Measurements from ENCODE around the gene CELSR1.
"Not testable (repeated sequence)": the region's sequence is repeated elsewhere in the genome, so short reads cannot be mapped to it uniquely, and the experiment has no call there.

CELSR1 gene

DNA sequence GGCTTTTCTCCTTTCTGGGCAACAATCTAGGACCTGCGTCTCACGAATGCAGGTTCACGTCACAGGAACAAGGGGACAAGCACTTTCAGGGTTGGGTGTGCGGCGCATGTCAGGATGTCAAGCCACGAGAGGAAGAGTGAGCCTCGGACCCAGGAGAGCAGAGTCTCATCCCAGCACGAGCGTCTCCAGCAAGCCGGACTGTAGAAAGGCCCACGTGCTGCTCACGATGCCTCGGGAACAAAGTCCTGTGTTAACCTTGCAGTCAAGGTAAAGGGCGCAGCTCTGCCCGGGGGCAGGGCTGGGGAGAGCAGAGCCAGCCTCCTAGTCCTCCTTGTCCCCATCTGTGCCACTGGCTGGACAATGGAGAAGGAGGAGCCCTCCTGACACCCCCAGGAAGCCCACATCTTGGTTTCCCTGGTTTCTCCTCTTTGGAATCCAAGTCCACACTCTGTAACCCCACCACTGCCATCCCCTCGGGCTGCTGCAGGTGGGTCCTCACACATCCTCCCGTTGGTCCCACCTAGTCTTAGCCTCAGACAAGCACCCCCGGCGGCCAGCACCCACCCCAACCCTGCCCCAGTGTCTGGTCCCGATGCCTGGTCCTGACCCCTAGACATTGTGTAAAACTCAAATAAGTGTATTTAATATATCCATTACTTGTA is 63.4 kb downstream of the CELSR1 start:
- Histone ChIP-seq H3K9me3 (ENCODE audit: control insufficient read depth, insufficient read depth, low read length) (no peaks in the 10 kb centered on the region), H3K4me3 (ENCODE audit: low read depth, low read length) (no peak overlapping the region), H3K9ac (ENCODE audit: low read depth, low read length) (no peak overlapping the region), H3K36me3 (ENCODE audit: control insufficient read depth, insufficient read depth, low read length) (no peaks in the 10 kb centered on the region), H3K4me1 (ENCODE audit: control insufficient read depth, insufficient read depth, low read length) (no peaks in the 10 kb centered on the region), H3K27me3 (ENCODE audit: control insufficient read depth, insufficient read depth, low read length) (no peaks in the 10 kb centered on the region), H3K27ac (ENCODE audit: low read depth, low read length) (no peak overlapping the region)

DNA sequence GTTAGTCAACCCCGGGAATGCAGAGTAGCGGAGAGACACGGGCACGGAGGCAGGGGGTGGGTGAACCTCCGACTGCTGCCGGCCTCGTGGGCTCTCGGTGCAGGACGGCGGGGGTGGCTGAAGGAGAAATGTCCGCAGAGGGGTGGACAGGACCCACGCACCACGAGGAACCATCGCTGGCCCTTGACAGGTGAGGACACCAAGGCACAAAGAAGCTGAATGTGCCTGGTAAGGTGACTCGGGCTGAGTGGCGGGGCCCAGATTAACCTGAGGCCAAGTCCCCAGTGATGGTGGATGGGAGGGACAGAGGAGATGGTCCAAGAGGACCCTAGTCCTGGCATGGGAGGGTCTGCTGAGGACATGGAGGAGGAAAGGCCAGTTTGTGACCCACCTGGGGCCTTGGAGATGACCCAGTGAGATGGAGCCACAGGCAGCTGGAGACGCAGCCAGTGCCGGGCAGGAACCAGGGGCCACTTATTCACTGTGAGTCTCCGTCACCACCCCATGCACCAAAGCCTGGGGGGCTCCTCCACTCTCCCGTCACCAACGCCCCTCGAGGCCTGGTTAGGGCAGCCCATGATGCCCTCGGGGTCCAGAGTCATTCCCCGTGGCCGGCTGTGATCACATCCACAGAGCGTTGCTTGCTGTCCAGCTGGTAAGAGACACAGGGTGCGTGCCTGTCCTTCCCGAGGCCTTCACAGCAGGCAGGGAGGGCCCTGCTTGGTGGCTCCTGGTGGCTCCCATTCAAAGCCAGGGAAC is 64.2 kb downstream of the CELSR1 start:
- H3K9ac ChIP-seq (ENCODE audit: low read depth, low read length) = no peak overlapping the region
- H3K4me3 ChIP-seq (ENCODE audit: low read depth, low read length) = no peak overlapping the region
- no peaks in the 10 kb centered on the region for H3K9me3 ChIP-seq (ENCODE audit: control insufficient read depth, insufficient read depth, low read length)
- no peaks in the 10 kb centered on the region for H3K4me1 ChIP-seq (ENCODE audit: control insufficient read depth, insufficient read depth, low read length)
- H3K36me3 ChIP-seq (ENCODE audit: control insufficient read depth, insufficient read depth, low read length) = no peaks in the 10 kb centered on the region
- H3K27me3 ChIP-seq (ENCODE audit: control insufficient read depth, insufficient read depth, low read length) = no peaks in the 10 kb centered on the region
- no peak overlapping the region for H3K27ac ChIP-seq (ENCODE audit: low read depth, low read length)

DNA sequence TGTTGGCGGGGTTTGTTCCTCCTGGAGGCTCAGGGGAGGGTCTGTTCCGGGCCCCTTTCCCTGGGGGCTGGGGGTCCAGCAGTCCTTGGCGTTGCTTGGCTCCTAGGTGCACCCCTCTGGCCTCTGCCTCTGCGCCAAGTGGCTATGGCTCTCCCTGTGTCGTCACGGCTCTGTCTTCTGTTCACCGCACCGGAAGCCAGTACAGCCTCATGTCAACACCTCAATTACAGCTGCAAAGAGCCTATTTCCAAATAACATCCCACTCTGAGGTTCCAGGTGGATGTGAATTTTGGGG is 64.8 kb downstream of the CELSR1 start:
- no peaks in the 10 kb centered on the region for H3K9me3 ChIP-seq (ENCODE audit: control insufficient read depth, insufficient read depth, low read length)
- H3K27me3 ChIP-seq (ENCODE audit: control insufficient read depth, insufficient read depth, low read length) = no peaks in the 10 kb centered on the region
- no peak overlapping the region for H3K27ac ChIP-seq (ENCODE audit: low read depth, low read length)
- H3K4me3 ChIP-seq (ENCODE audit: low read depth, low read length) = no peak overlapping the region
- no peaks in the 10 kb centered on the region for H3K36me3 ChIP-seq (ENCODE audit: control insufficient read depth, insufficient read depth, low read length)
- no peak overlapping the region for H3K9ac ChIP-seq (ENCODE audit: low read depth, low read length)
- H3K4me1 ChIP-seq (ENCODE audit: control insufficient read depth, insufficient read depth, low read length) = no peaks in the 10 kb centered on the region

DNA sequence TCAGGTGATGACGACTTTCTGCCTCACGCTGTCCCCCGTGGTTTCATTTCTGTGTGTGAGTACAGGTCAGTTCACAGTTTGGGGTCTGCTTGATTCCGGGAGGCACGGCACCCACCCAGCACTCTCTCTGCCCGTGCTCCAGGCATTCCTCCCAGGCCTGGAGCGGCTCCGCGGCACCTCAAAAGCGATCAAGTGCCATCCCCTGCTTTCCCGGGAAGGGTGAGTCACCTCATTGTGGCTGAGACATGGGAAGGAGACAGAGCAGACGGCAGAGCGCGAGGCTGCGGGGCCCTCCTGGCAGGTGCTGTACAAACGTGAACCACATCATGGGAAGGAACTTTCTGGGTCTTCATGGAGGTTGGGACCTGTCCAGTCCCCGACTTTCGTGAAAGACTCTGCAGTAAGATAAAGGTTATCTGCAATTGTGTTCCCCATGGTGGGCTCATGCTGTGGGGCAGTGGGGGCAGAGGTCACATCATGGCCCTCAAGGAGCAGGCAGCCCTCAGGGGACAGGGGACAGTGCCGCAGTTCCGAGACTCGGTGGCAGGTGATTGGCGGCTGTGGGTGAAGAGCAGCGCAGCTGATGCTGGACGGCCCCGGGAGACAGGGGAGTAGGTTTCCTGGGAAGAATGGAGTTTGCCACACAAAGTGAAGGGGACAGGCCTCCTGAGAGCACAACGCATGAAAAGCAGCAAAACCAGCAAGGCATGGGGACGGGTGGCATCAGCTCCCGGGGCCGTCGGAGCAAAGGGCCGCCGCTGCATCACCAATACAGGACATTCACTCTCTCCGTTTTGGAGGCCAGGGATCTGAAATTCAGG is 65.3 kb downstream of the CELSR1 start:
- Histone ChIP-seq H3K4me3 (ENCODE audit: low read depth, low read length) (no peak overlapping the region), H3K4me1 (ENCODE audit: control insufficient read depth, insufficient read depth, low read length) (no peaks in the 10 kb centered on the region), H3K36me3 (ENCODE audit: control insufficient read depth, insufficient read depth, low read length) (no peaks in the 10 kb centered on the region), H3K27ac (ENCODE audit: low read depth, low read length) (no peak overlapping the region), H3K27me3 (ENCODE audit: control insufficient read depth, insufficient read depth, low read length) (no peaks in the 10 kb centered on the region), H3K9ac (ENCODE audit: low read depth, low read length) (no peak overlapping the region), H3K9me3 (ENCODE audit: control insufficient read depth, insufficient read depth, low read length) (no peaks in the 10 kb centered on the region)

DNA sequence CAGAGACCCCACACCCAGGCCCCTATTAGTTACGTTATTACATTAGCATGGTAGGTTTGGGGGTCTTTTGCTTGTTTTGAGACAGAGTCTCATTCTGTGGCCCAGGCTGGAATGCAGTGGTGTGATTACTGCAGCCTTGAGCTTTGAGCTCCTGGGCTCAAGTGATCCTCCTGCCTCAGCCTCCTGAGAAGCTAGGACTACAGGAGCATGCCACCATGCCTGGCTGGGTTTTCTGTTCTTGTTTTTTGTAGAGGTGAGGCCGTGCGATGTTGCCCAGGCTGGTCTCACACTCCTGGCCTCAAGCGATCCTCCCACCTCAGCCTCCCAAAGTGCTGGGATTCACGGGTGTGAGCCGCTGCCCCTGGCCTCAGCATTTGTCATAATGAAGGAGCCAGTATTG is 66.1 kb downstream of the CELSR1 start:
- H3K27me3 ChIP-seq (ENCODE audit: control insufficient read depth, insufficient read depth, low read length); H3K4me3 ChIP-seq (ENCODE audit: low read depth, low read length); H3K27ac ChIP-seq (ENCODE audit: low read depth, low read length); H3K36me3 ChIP-seq (ENCODE audit: control insufficient read depth, insufficient read depth, low read length); H3K9ac ChIP-seq (ENCODE audit: low read depth, low read length); H3K9me3 ChIP-seq (ENCODE audit: control insufficient read depth, insufficient read depth, low read length); H3K4me1 ChIP-seq (ENCODE audit: control insufficient read depth, insufficient read depth, low read length): not testable (repeated sequence)

DNA sequence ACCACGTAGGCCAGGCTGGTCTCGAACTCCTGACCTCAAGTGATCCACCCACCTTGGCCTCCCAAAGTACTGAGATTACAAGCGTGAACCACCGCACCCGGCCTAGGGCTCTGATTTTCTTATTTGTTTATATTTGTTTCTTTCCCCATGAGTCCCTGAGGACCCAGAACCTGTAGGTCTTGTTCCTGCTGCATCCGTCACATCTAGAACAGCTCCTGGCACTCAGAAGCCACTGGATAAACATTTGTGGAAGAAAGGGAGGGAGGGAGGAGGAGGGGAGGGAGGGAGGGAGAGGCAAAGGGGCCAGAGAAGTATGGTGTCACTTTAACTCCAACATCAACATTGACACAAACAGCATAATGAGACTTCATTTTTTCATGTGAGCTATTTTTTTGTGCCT is 67.7 kb downstream of the CELSR1 start:
- Histone ChIP-seq H3K4me1 (ENCODE audit: control insufficient read depth, insufficient read depth, low read length) (no peaks in the 10 kb centered on the region), H3K36me3 (ENCODE audit: control insufficient read depth, insufficient read depth, low read length) (no peaks in the 10 kb centered on the region), H3K9ac (ENCODE audit: low read depth, low read length) (no peak overlapping the region), H3K27me3 (ENCODE audit: control insufficient read depth, insufficient read depth, low read length) (no peaks in the 10 kb centered on the region), H3K27ac (ENCODE audit: low read depth, low read length) (no peak overlapping the region), H3K4me3 (ENCODE audit: low read depth, low read length) (no peak overlapping the region), H3K9me3 (ENCODE audit: control insufficient read depth, insufficient read depth, low read length) (no peaks in the 10 kb centered on the region)

DNA sequence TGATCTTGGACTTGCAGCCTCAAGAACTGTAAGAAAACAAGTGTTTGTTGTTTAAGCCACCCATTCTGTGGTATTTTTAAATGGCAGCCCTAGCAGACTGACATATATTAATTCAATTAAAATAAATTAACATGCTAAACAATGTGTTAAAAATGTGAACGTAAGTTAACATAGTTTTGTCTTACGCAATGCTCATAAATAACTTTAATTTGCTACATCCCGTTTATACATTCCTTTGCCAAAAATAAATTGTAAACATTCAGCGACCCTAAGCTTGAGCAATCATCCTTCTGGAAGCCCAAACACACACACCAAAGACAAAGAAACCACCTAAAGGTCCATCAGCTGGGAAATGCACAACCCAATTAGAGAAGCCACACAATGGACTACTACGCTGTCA is 70.4 kb downstream of the CELSR1 start:
- Histone ChIP-seq H3K4me3 (ENCODE audit: low read depth, low read length) (no peak overlapping the region), H3K27me3 (ENCODE audit: control insufficient read depth, insufficient read depth, low read length) (no peaks in the 10 kb centered on the region), H3K36me3 (ENCODE audit: control insufficient read depth, insufficient read depth, low read length) (peaks cover 6% of the 10 kb centered on the region; the same call in 1 of the 2 replicates), H3K4me1 (ENCODE audit: control insufficient read depth, insufficient read depth, low read length) (no peaks in the 10 kb centered on the region), H3K27ac (ENCODE audit: low read depth, low read length) (no peak overlapping the region), H3K9me3 (ENCODE audit: control insufficient read depth, insufficient read depth, low read length) (no peaks in the 10 kb centered on the region), H3K9ac (ENCODE audit: low read depth, low read length) (no peak overlapping the region)

DNA sequence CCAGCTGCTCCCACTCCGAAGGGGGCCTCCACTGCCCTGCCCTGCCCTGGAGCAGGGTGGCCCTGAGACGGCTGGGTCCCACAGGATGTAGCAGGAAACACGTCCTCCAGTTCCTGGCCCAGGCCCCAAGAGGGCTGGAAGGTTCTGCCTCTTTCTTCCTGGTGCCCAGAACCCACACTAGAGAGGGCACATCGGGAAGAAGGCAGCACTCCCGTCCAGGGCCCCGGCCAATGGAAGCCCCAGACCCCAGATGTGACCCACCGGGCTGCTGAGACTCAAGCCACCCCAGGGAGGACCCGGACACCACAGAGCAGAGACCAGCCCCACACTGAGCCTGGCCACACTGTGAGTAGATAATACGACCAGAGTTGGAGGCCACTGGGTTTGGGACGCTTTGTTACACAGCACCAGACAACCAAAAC is 71.2 kb downstream of the CELSR1 start:
- H3K27me3 ChIP-seq (ENCODE audit: control insufficient read depth, insufficient read depth, low read length) = no peaks in the 10 kb centered on the region
- H3K9me3 ChIP-seq (ENCODE audit: control insufficient read depth, insufficient read depth, low read length) = no peaks in the 10 kb centered on the region
- H3K36me3 ChIP-seq (ENCODE audit: control insufficient read depth, insufficient read depth, low read length) = peaks cover 6% of the 10 kb centered on the region; the same call in 1 of the 2 replicates
- H3K4me1 ChIP-seq (ENCODE audit: control insufficient read depth, insufficient read depth, low read length) = no peaks in the 10 kb centered on the region
- no peak overlapping the region for H3K27ac ChIP-seq (ENCODE audit: low read depth, low read length)
- no peak overlapping the region for H3K4me3 ChIP-seq (ENCODE audit: low read depth, low read length)
- no peak overlapping the region for H3K9ac ChIP-seq (ENCODE audit: low read depth, low read length)

DNA sequence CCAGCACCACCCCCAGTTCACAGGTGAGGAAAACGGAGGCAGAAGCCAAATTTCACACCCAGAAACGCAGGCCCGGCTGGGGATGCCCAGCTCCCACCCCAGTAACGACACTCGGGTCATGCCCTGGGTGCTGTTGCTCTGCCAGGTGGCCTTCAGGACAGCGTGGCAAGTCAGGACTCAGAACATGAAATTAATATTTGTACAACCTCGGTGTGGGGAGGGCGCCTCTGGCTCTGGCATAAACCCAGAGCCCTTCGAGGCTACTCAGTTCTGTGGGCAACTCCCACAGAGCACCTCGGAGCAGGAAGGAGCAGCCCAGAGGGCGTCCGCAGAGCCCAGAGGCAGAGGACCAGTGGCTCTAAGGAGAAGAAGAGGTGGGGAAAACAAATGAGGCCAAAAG is 71.6 kb downstream of the CELSR1 start:
- H3K27me3 ChIP-seq (ENCODE audit: control insufficient read depth, insufficient read depth, low read length) = no peaks in the 10 kb centered on the region
- no peak overlapping the region for H3K27ac ChIP-seq (ENCODE audit: low read depth, low read length)
- H3K36me3 ChIP-seq (ENCODE audit: control insufficient read depth, insufficient read depth, low read length) = peaks cover 6% of the 10 kb centered on the region; the same call in 1 of the 2 replicates
- no peaks in the 10 kb centered on the region for H3K4me1 ChIP-seq (ENCODE audit: control insufficient read depth, insufficient read depth, low read length)
- no peaks in the 10 kb centered on the region for H3K9me3 ChIP-seq (ENCODE audit: control insufficient read depth, insufficient read depth, low read length)
- no peak overlapping the region for H3K9ac ChIP-seq (ENCODE audit: low read depth, low read length)
- no peak overlapping the region for H3K4me3 ChIP-seq (ENCODE audit: low read depth, low read length)

DNA sequence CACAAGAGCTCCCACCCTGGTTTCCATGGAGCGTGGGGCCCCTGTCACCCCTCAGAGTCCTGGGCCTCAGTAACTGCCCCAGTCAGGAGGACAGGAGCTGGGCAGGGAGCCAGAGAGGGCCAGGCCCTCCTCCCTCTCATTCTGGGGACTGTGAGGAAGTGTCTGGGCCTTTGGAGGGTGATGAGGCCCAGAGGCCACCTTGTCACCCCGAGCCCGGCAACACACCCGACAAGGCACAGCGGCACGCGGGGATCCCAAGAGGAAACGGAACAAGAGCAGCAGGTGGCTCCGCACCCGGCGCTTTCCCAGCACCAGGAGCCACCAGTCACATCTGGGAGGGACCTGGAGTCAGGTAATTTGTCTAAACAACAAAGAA is 72.1 kb downstream of the CELSR1 start:
- Histone ChIP-seq H3K9ac (ENCODE audit: low read depth, low read length) (no peak overlapping the region), H3K36me3 (ENCODE audit: control insufficient read depth, insufficient read depth, low read length) (peaks cover 6% of the 10 kb centered on the region; the same call in 1 of the 2 replicates), H3K27ac (ENCODE audit: low read depth, low read length) (no peak overlapping the region), H3K27me3 (ENCODE audit: control insufficient read depth, insufficient read depth, low read length) (no peaks in the 10 kb centered on the region), H3K4me3 (ENCODE audit: low read depth, low read length) (no peak overlapping the region), H3K4me1 (ENCODE audit: control insufficient read depth, insufficient read depth, low read length) (no peaks in the 10 kb centered on the region), H3K9me3 (ENCODE audit: control insufficient read depth, insufficient read depth, low read length) (no peaks in the 10 kb centered on the region)

All from HUES48 (cell line).